ENCODE data around the gene OPRM1.

The OPRM1 gene

GRCh38 chr6:154209555-154209954 is 170.5 kb downstream of the OPRM1 start:
- no peak for DNase-seq

- DNase-seq, result no peak
These were observed 171.6 kb downstream of the OPRM1 start for GRCh38 chr6:154210678-154211077.

- no peak for DNase-seq
These were observed 174.7 kb downstream of the OPRM1 start for GRCh38 chr6:154213782-154214181.

- DNase-seq, result peak; percentile 89 to 90
These were observed 179.3 kb downstream of the OPRM1 start for GRCh38 chr6:154218301-154218700.

- no peak for DNase-seq
These were observed 179.7 kb downstream of the OPRM1 start for GRCh38 chr6:154218787-154219186.

GRCh38 chr6:154219250-154219649 is 180.2 kb downstream of the OPRM1 start:
- no peak for DNase-seq

- DNase-seq, result no peak
These were observed 183.7 kb downstream of the OPRM1 start for GRCh38 chr6:154222716-154223115.

GRCh38 chr6:154223296-154223695 is 184.3 kb downstream of the OPRM1 start:
- no peak for DNase-seq

- DNase-seq, result no peak
These were observed 187.4 kb downstream of the OPRM1 start for GRCh38 chr6:154226461-154226860.

GRCh38 chr6:154227862-154228520 is 189.0 kb downstream of the OPRM1 start:
- no peak for DNase-seq

- DNase-seq, result no peak
These were observed 189.5 kb downstream of the OPRM1 start for GRCh38 chr6:154228521-154228905.

- DNase-seq, result no peak
These were observed 190.7 kb downstream of the OPRM1 start for GRCh38 chr6:154229786-154230185.

- no peak for DNase-seq
These were observed 191.4 kb downstream of the OPRM1 start for GRCh38 chr6:154230393-154230792.

GRCh38 chr6:154230910-154231595 is 192.0 kb downstream of the OPRM1 start:
- DNase-seq, result no peak

- no peak for DNase-seq
These were observed 193.2 kb downstream of the OPRM1 start for GRCh38 chr6:154232013-154232910.

- no peak for DNase-seq
These were observed 194.3 kb downstream of the OPRM1 start for GRCh38 chr6:154233383-154233782.

GRCh38 chr6:154234019-154234772 is 195.2 kb downstream of the OPRM1 start:
- DNase-seq, result peak; percentile 19 to 30

GRCh38 chr6:154236646-154237301 is 197.7 kb downstream of the OPRM1 start:
- DNase-seq, result no peak

- DNase-seq, result no peak
These were observed 199.8 kb downstream of the OPRM1 start for GRCh38 chr6:154238831-154239230.

- no peak for DNase-seq
These were observed 200.4 kb downstream of the OPRM1 start for GRCh38 chr6:154239392-154239791.

GRCh38 chr6:154241061-154241460 is 202.0 kb downstream of the OPRM1 start:
- peak in 1 of 2 experiments; percentile 6 for DNase-seq

- no peak for DNase-seq
These were observed 202.5 kb downstream of the OPRM1 start for GRCh38 chr6:154241581-154241980.

Data from Kasumi-1 (cell line).